AG20443 (cell line): Measurements from ENCODE around the gene IPCEF1.

Experiments used
- DNase-seq: peaks from one replicate; pipeline ENCODE4 v3.0.0; 2012; ENCODE audit warnings: low spot score, mixed read lengths

IPCEF1 gene

GRCh38 chr6:154292855-154293519 is 63.6 kb downstream of the IPCEF1 start:
- DNase-seq = peak; percentile 56

GRCh38 chr6:154292066-154292465 is 64.5 kb downstream of the IPCEF1 start:
- no peak for DNase-seq

- DNase-seq = no peak
These were observed 66.6 kb downstream of the IPCEF1 start for GRCh38 chr6:154289818-154290508.

GRCh38 chr6:154285826-154286225 is 70.8 kb downstream of the IPCEF1 start:
- DNase-seq = no peak

- no peak for DNase-seq
These were observed 72.2 kb downstream of the IPCEF1 start for GRCh38 chr6:154284313-154284853.

- DNase-seq = no peak
These were observed 76.1 kb downstream of the IPCEF1 start for GRCh38 chr6:154280521-154280920.

- no peak for DNase-seq
These were observed 79.0 kb downstream of the IPCEF1 start for GRCh38 chr6:154277629-154278017.

GRCh38 chr6:154276810-154277628 is 79.6 kb downstream of the IPCEF1 start:
- DNase-seq = peak; percentile 39

GRCh38 chr6:154274168-154274567 is 82.4 kb downstream of the IPCEF1 start:
- no peak for DNase-seq

- no peak for DNase-seq
These were observed 88.1 kb downstream of the IPCEF1 start for GRCh38 chr6:154268486-154268885.

GRCh38 chr6:154267508-154268106 is 89.0 kb downstream of the IPCEF1 start:
- no peak for DNase-seq

- DNase-seq = no peak
These were observed 90.0 kb downstream of the IPCEF1 start for GRCh38 chr6:154266560-154267099.

GRCh38 chr6:154261688-154262397 is 94.8 kb downstream of the IPCEF1 start:
- no peak for DNase-seq

- DNase-seq = no peak
These were observed 98.4 kb downstream of the IPCEF1 start for GRCh38 chr6:154258064-154258757.

- no peak for DNase-seq
These were observed 99.5 kb downstream of the IPCEF1 start for GRCh38 chr6:154257067-154257466.

GRCh38 chr6:154252678-154253077 is 103.9 kb downstream of the IPCEF1 start:
- no peak for DNase-seq

- no peak for DNase-seq
These were observed 105.5 kb downstream of the IPCEF1 start for GRCh38 chr6:154251116-154251515.

- DNase-seq = no peak
These were observed 106.9 kb downstream of the IPCEF1 start for GRCh38 chr6:154249499-154250298.

- no peak for DNase-seq
These were observed 109.3 kb downstream of the IPCEF1 start for GRCh38 chr6:154247119-154247861.
